A549 (cell line): Measurements from ENCODE around the gene TPSAB1. TPM values are rescaled to one million over a fixed set of nuclear protein-coding genes. Genes with fewer than 3 reads are reported as not detected.

Source experiments
- ATAC-seq, 2 experiments: fragments of 200-7000 bp in 1 of 2; fragments of >200 bp in 1 of 2; cut with Nextera tagmentation in 1 of 2; cut with Tn5 transposase in 1 of 2; 3 replicates each; pipeline versions ENCODE4 v1.8.0 to v1.9.1; 2018 to 2020; ENCODE audit warnings: mild to moderate bottlenecking in 1 of 2, moderate library complexity in 1 of 2
- CTCF ChIA-PET: fragments of 300-600 bp; sonication (Branson Sonifier 250); formaldehyde crosslinking; extraction: SDS; loops from one replicate; lab custom pipeline; 2021; ENCODE audit warnings: antibody characterized with exemption, inconsistent platforms; lab: Yijun Ruan, JAX
- POLR2A ChIA-PET: fragments of 350-600 bp; formaldehyde crosslinking; extraction: SDS; loops from one replicate; lab custom pipeline; 2021; ENCODE audit warnings: antibody characterized with exemption, inconsistent platforms; lab: Yijun Ruan, JAX
- DNase-seq, 2 experiments: peaks; one replicate each; pipeline versions ENCODE4 v3.0.0 to v3.0.0-alpha.2; 2011 to 2016; ENCODE audit warnings: low read depth in 1 of 2, low spot score in 1 of 2
- FAIRE-seq: peaks from 2 replicates; lab custom pipeline; 2011; peaks lifted over from hg19 to GRCh38; lab: Jason Lieb, UNC
- H3K27ac ChIP-seq, 2 experiments: fragments of >200 bp; sonication (Bioruptor Twin); formaldehyde crosslinking; 3 replicates each; pipeline ENCODE4 v1.5.1; 2016 to 2017
- H3K4me1 ChIP-seq: fragments of >200 bp; sonication (Bioruptor Twin); formaldehyde crosslinking; 3 replicates; pipeline ENCODE4 v1.6.1; 2016
- H3K4me2 ChIP-seq: fragments of >200 bp; sonication (Bioruptor Twin); formaldehyde crosslinking; 3 replicates; pipeline ENCODE4 v1.6.1; 2016
- H3K4me3 ChIP-seq: fragments of >200 bp; sonication (Bioruptor Twin); formaldehyde crosslinking; 3 replicates; pipeline ENCODE4 v1.5.1; 2016
- H3K9me3 ChIP-seq: fragments of >200 bp; sonication (Bioruptor Twin); formaldehyde crosslinking; 3 replicates; pipeline ENCODE4 v1.6.1; 2016
- CEBPB ChIP-seq, 2 experiments: fragments of >200 bp in 1 of 2; sonication (Bioruptor Twin) in 1 of 2; formaldehyde crosslinking in 1 of 2; IDR thresholded peaks; 2 replicates each; pipeline ENCODE4 v1.6.1; 2012 to 2016
- GATA3 ChIP-seq: IDR thresholded peaks from 2 replicates; pipeline ENCODE4 v1.6.1; 2012; ENCODE audit warnings: borderline replicate concordance
- KDM5A ChIP-seq: fragments of 200-600 bp; sonication (generic); IDR thresholded peaks from 2 replicates; pipeline ENCODE4 v1.6.1; 2016; ENCODE audit warnings: antibody characterized with exemption, mild to moderate bottlenecking
- MAZ ChIP-seq: fragments of 150-350 bp; IDR thresholded peaks from 2 replicates; pipeline ENCODE4 v1.6.1; 2014; ENCODE audit warnings: antibody characterized with exemption, low read depth, low read length, borderline replicate concordance
- MYC ChIP-seq: IDR thresholded peaks from 2 replicates; pipeline ENCODE4 v1.6.1; 2012; ENCODE audit warnings: mild to moderate bottlenecking, inconsistent platforms, low read length, improper control_type of control experiment, borderline replicate concordance
- POLR2A ChIP-seq: IDR thresholded peaks from 2 replicates; pipeline ENCODE4 v1.6.1; 2012; ENCODE audit warnings: mild to moderate bottlenecking, low read length
- RARB ChIP-seq: fragments of 250-450 bp; sonication (Bioruptor Pico); IDR thresholded peaks from 2 replicates; pipeline ENCODE4 v1.8.0; 2021; ENCODE audit warnings: mild to moderate bottlenecking, moderate library complexity
- ZC3H11A ChIP-seq: fragments of 450-650 bp; IDR thresholded peaks from 2 replicates; pipeline ENCODE4 v1.6.1; 2014; ENCODE audit warnings: antibody characterized with exemption, mild to moderate bottlenecking
- ZFP36 ChIP-seq: fragments of 450-650 bp; IDR thresholded peaks from 2 replicates; pipeline ENCODE4 v1.6.1; 2014; ENCODE audit warnings: borderline replicate concordance; ENCODE audit not compliant: partially characterized antibody
- ZNF302 ChIP-seq: fragments of 250-450 bp; sonication (Bioruptor Pico); IDR thresholded peaks from 2 replicates; pipeline ENCODE4 v1.9.0; 2021; ENCODE audit warnings: inconsistent platforms, mild to moderate bottlenecking, moderate library complexity
- ZSCAN20 ChIP-seq: fragments of 250-450 bp; sonication (Bioruptor Pico); IDR thresholded peaks from 2 replicates; pipeline ENCODE4 v1.8.0; 2022; ENCODE audit warnings: mild to moderate bottlenecking, moderate library complexity
- WGBS: methylation state at CpG from one replicate; pipeline ENCODE4 v1.1.6; 2017; ENCODE audit errors: missing lambda C conversion rate; 5-methylcytosine and 5-hydroxymethylcytosine counted together
- polyA plus RNA-seq, 4 experiments: library from polyadenylated mRNA; depleted of rRNA in 3 of 4; stranded (reverse); fragments of >200 nt; fragmentation: RNase III in 1 of 4; extraction: RNeasy Plus Mini Kit Qiagen cat#74134 plus additional on column Dnase treatment in 1 of 4; gene quantifications; 2 replicates in 3 of 4; 3 replicates in 1 of 4; pipeline ENCODE4 v1.2.3, GENCODE V29; 2011 to 2017
- TF ChIP-seq, protein P1 (sequence below): fragments of >200 bp; sonication (Bioruptor Twin); formaldehyde crosslinking; IDR thresholded peaks from 3 replicates; pipeline ENCODE4 v1.5.1; 2016
- TF ChIP-seq, protein P2 (sequence below): fragments of 450-650 bp; IDR thresholded peaks from 2 replicates; pipeline ENCODE4 v1.6.1; 2014; ENCODE audit warnings: antibody characterized with exemption
- TF ChIP-seq, protein P3 (sequence below): fragments of 250-450 bp; sonication (Bioruptor Pico); IDR thresholded peaks from 2 replicates; pipeline ENCODE4 v1.5.0; 2020; ENCODE audit warnings: low read depth, mild to moderate bottlenecking, moderate library complexity
- TF ChIP-seq, protein P4 (sequence below): IDR thresholded peaks from 2 replicates; pipeline ENCODE4 v1.6.1; 2012
- TF ChIP-seq, protein P5 (sequence below): fragments of 250-450 bp; sonication (Bioruptor Pico); IDR thresholded peaks from 2 replicates; pipeline ENCODE4 v1.5.0; 2021; ENCODE audit warnings: mild to moderate bottlenecking, moderate library complexity, borderline replicate concordance

TPSAB1 gene
- polyA plus RNA-seq, 2 of the 4 experiments (the other 2 are of a cell fraction), result not detected

DNA sequence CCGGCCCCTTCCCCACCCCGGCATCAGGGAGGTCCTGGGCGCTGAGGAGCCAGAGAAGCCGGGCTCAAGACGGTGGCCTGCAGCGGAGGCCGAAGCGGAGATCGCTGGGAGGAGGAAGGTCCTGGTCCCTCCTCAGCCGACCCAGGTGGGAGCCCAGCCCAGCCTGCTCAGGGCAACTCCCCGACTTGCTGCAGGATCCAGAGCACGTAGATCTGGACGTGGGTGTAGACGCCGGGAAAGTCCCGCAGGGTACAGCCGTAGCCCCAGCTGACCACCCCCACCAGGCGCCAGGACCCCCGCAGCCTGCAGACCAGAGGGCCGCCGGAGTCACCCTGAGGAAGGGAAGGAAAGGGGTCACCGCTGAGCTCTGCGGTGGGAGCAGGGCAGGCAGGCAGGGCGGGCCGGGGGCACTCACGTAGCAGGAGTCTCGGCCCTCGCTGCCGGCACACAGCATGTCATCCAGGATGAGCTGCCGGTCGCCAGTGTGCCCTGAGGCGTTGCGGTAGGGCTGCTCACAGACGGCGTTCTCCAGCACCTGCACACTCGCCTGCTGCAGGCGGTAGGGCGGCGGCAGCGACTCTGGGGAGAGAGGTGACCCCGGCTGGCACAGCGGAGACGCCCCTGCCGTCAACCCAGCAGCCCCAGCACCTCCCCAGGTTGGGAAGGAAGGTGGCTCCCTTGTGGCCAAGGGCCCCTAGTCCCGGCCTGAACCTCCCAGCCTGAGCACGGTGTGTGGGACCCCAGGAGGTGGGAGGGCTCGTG is 20.8 kb downstream of the TPSAB1 start (continued):
- TF ChIP-seq, protein P1, sequence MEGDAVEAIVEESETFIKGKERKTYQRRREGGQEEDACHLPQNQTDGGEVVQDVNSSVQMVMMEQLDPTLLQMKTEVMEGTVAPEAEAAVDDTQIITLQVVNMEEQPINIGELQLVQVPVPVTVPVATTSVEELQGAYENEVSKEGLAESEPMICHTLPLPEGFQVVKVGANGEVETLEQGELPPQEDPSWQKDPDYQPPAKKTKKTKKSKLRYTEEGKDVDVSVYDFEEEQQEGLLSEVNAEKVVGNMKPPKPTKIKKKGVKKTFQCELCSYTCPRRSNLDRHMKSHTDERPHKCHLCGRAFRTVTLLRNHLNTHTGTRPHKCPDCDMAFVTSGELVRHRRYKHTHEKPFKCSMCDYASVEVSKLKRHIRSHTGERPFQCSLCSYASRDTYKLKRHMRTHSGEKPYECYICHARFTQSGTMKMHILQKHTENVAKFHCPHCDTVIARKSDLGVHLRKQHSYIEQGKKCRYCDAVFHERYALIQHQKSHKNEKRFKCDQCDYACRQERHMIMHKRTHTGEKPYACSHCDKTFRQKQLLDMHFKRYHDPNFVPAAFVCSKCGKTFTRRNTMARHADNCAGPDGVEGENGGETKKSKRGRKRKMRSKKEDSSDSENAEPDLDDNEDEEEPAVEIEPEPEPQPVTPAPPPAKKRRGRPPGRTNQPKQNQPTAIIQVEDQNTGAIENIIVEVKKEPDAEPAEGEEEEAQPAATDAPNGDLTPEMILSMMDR, result no peak
- TF ChIP-seq ZSCAN20, result no peak

DNA sequence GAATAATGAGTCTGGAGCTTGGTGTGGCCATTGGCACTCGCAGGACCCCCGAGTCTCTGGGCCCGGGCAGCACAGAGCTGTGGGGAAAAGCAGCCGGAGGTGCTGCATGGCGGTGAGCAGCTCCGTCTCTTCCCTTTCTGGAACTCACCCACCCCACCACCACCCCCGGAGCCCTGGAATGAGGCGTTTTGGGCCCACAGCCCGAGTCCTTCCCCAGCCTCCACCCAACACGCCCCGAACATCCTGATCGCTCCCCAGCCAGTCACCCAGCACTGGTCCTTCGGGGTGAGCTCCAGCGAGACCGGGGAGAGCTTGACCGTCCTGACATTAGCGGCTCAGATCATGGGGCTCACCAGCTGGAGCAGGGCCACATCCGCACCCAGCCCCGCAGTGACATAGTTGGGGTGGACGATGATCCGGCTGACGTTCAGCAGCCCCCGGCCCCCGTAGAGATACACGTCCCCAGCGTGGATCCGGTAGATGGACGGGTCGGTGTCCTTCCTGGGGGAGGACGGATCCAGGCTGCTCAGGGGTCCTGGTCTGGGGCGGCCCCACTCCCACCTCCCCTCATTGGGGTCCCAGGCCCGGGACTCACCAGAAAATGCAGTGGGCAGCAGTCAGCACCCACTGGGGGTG is 21.8 kb downstream of the TPSAB1 start:
- CTCF ChIA-PET, result interaction anchor here (1.0 to 1.9 kb wide), 2 partner anchors 28 to 39 kb away, joined by 5 to 6 read pairs; no protein-coding TSS in a partner anchor
- H3K27ac ChIP-seq, result no peak overlapping the region
- ATAC-seq (no peak), DNase-seq (no peak), FAIRE-seq (no peak)
- H3K4me3 ChIP-seq, result no peak overlapping the region
- WGBS, result 65% methylated on average over 22 of the region's 32 CpGs
- no peaks in the 10 kb centered on the region for H3K9me3 ChIP-seq
- POLR2A ChIA-PET, result no interaction called here
- H3K4me2 ChIP-seq, result no peak overlapping the region
- H3K4me1 ChIP-seq, result 0 out of 3 replicates have a peak, but pooled peaks cover 5% of the 10 kb centered on the region
- TF ChIP-seq, protein P2, sequence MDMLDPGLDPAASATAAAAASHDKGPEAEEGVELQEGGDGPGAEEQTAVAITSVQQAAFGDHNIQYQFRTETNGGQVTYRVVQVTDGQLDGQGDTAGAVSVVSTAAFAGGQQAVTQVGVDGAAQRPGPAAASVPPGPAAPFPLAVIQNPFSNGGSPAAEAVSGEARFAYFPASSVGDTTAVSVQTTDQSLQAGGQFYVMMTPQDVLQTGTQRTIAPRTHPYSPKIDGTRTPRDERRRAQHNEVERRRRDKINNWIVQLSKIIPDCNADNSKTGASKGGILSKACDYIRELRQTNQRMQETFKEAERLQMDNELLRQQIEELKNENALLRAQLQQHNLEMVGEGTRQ, result no peak
- TF ChIP-seq ZC3H11A (no peak), CEBPB (IDR thresholded peaks at IDR 0.05) (no peak), KDM5A (no peak), MAZ (no peak), ZFP36 (no peak), ZNF302 (CRISPR knock-in tag) (no peak)
- TF ChIP-seq, protein P3, sequence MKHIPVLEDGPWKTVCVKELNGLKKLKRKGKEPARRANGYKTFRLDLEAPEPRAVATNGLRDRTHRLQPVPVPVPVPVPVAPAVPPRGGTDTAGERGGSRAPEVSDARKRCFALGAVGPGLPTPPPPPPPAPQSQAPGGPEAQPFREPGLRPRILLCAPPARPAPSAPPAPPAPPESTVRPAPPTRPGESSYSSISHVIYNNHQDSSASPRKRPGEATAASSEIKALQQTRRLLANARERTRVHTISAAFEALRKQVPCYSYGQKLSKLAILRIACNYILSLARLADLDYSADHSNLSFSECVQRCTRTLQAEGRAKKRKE, result no peak
- TF ChIP-seq, protein P4, sequence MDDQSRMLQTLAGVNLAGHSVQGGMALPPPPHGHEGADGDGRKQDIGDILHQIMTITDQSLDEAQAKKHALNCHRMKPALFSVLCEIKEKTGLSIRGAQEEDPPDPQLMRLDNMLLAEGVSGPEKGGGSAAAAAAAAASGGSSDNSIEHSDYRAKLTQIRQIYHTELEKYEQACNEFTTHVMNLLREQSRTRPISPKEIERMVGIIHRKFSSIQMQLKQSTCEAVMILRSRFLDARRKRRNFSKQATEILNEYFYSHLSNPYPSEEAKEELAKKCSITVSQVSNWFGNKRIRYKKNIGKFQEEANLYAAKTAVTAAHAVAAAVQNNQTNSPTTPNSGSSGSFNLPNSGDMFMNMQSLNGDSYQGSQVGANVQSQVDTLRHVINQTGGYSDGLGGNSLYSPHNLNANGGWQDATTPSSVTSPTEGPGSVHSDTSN, result no peak

DNA sequence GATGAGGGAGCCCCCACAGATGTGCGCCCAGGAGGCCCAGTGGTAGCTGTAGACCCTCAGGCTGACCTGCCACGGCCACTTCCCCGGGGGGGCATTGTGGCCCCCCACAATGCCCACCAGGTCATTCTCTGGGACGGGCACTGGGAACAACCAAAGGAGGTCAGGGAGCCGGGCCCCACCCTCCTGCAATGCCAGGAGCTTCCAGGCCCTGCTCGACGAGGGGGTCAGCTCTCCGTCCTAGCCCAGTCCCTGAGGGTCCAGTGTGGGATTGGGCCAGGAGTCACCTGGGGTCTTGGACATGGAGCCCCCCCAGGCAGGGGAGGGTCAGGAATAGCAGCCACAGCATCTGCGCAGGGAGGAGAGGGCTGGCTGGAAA is 22.3 kb downstream of the TPSAB1 start:
- no peaks in the 10 kb centered on the region for H3K9me3 ChIP-seq
- no peak overlapping the region for H3K4me3 ChIP-seq
- no peak for DNase-seq
- 83% methylated on average over 1 of the region's 9 CpGs for WGBS
- no peak overlapping the region for H3K27ac ChIP-seq
- H3K4me1 ChIP-seq, result 0 out of 3 replicates have a peak, but pooled peaks cover 5% of the 10 kb centered on the region
- TF ChIP-seq RARB (CRISPR knock-in tag), result no peak
- no peak for TF ChIP-seq MYC
- TF ChIP-seq, protein P5, sequence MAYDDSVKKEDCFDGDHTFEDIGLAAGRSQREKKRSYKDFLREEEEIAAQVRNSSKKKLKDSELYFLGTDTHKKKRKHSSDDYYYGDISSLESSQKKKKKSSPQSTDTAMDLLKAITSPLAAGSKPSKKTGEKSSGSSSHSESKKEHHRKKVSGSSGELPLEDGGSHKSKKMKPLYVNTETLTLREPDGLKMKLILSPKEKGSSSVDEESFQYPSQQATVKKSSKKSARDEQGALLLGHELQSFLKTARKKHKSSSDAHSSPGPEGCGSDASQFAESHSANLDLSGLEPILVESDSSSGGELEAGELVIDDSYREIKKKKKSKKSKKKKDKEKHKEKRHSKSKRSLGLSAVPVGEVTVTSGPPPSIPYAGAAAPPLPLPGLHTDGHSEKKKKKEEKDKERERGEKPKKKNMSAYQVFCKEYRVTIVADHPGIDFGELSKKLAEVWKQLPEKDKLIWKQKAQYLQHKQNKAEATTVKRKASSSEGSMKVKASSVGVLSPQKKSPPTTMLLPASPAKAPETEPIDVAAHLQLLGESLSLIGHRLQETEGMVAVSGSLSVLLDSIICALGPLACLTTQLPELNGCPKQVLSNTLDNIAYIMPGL, result no peak
- no peak for TF ChIP-seq ZSCAN20
- TF ChIP-seq GATA3, result no peak
- TF ChIP-seq POLR2A, result no peak
- TF ChIP-seq MAZ, result no peak
- no peak overlapping the region for H3K4me2 ChIP-seq
- ATAC-seq, result no peak
- ChIA-PET POLR2A (no interaction called here), CTCF (interaction anchor here (1.0 to 1.9 kb wide), 2 partner anchors 27 to 38 kb away, joined by 5 to 6 read pairs; no protein-coding TSS in a partner anchor)
- no peak for FAIRE-seq
